ENCODE data around the gene SMAP2.
A peak's percentile ranks its signal among the peaks of the same experiment; 100 is the strongest.
"Not testable (repeated sequence)": the region's sequence is repeated elsewhere in the genome, so short reads cannot be mapped to it uniquely, and the experiment has no call there.

SMAP2 gene

GRCh38 chr1:40373323-40374283 is at the start of gene SMAP2:
SMAP2 (plus strand) TSS chr1:40373727; CDS start chr1:40374121, 394 bp downstream.
- peak; percentile 85 to 94 (median 92) for DNase-seq

GRCh38 chr1:40331403-40331802 is 42.1 kb upstream of the SMAP2 start:
- not testable (repeated sequence) for DNase-seq

GRCh38 chr1:40332695-40333094 is 40.8 kb upstream of the SMAP2 start:
- no peak for DNase-seq

- DNase-seq = no peak
Observed at GRCh38 chr1:40337443-40337842, 36.1 kb upstream of the SMAP2 start.

- peak; percentile 75 to 90 (median 86) for DNase-seq
Observed at GRCh38 chr1:40338745-40339419, 34.6 kb upstream of the SMAP2 start.

GRCh38 chr1:40339420-40340323 is 33.9 kb upstream of the SMAP2 start:
- no peak for DNase-seq

GRCh38 chr1:40341491-40342380 is 31.8 kb upstream of the SMAP2 start:
- DNase-seq = no peak

- peak in 3 of 6 experiments; percentile 5 to 32 (median 15) for DNase-seq
Observed at GRCh38 chr1:40342381-40342717, 31.2 kb upstream of the SMAP2 start.

- DNase-seq = peak in 3 of 6 experiments; percentile 7 to 27 (median 27)
Observed at GRCh38 chr1:40344597-40344996, 28.9 kb upstream of the SMAP2 start.

GRCh38 chr1:40350391-40350790 is 23.1 kb upstream of the SMAP2 start:
- DNase-seq = no peak

- DNase-seq = no peak
Observed at GRCh38 chr1:40351124-40351523, 22.4 kb upstream of the SMAP2 start.

- no peak for DNase-seq
Observed at GRCh38 chr1:40352126-40352525, 21.4 kb upstream of the SMAP2 start.

- no peak for DNase-seq
Observed at GRCh38 chr1:40353082-40353481, 20.4 kb upstream of the SMAP2 start.

GRCh38 chr1:40357625-40358024 is 15.9 kb upstream of the SMAP2 start:
- no peak for DNase-seq

- DNase-seq = no peak
Observed at GRCh38 chr1:40360631-40361030, 12.9 kb upstream of the SMAP2 start.

- no peak for DNase-seq
Observed at GRCh38 chr1:40361201-40361600, 12.3 kb upstream of the SMAP2 start.

- no peak for DNase-seq
Observed at GRCh38 chr1:40361637-40362036, 11.9 kb upstream of the SMAP2 start.

GRCh38 chr1:40362199-40362598 is 11.3 kb upstream of the SMAP2 start:
- DNase-seq = no peak

GRCh38 chr1:40362699-40363098 is 10.8 kb upstream of the SMAP2 start:
- no peak for DNase-seq

- DNase-seq = no peak
Observed at GRCh38 chr1:40363721-40364120, 9.8 kb upstream of the SMAP2 start.

GRCh38 chr1:40371707-40372258 is 1.7 kb upstream of the SMAP2 start:
- no peak for DNase-seq

Data from stimulated activated naive CD4-positive, alpha-beta T cell (primary cell).